HG02678 (cell line): ENCODE measurements around the gene SLC16A14.
"Not testable (repeated sequence)": the region's sequence is repeated elsewhere in the genome, so short reads cannot be mapped to it uniquely, and the experiment has no call there.

Experiments
- ATAC-seq: cut with Tn5 transposase; IDR thresholded peaks from one replicate; pipeline ENCODE4 v1.9.1; 2021; ENCODE audit warnings: mild to moderate bottlenecking, moderate library complexity; ENCODE audit not compliant: unreplicated experiment

The SLC16A14 gene

GRCh38 chr2:230068651-230069055 is at the start of gene SLC16A14:
Gene SLC16A14 (minus strand): TSS chr2:230068924. CDS start chr2:230059352, 9,572 bp downstream.
- ATAC-seq: peak; percentile 33

GRCh38 chr2:230106771-230107170 is 38.0 kb upstream of the SLC16A14 start:
- no peak for ATAC-seq

GRCh38 chr2:230101967-230102366 is 33.2 kb upstream of the SLC16A14 start:
- not testable (repeated sequence) for ATAC-seq

- ATAC-seq: no peak
These were observed 29.1 kb upstream of the SLC16A14 start for GRCh38 chr2:230097841-230098240.

- ATAC-seq: no peak
These were observed 28.7 kb upstream of the SLC16A14 start for GRCh38 chr2:230097424-230097823.

GRCh38 chr2:230090967-230091366 is 22.2 kb upstream of the SLC16A14 start:
- ATAC-seq: no peak

GRCh38 chr2:230085201-230085600 is 16.5 kb upstream of the SLC16A14 start:
- no peak for ATAC-seq

- no peak for ATAC-seq
These were observed 9.3 kb upstream of the SLC16A14 start for GRCh38 chr2:230077851-230078547.

- ATAC-seq: no peak
These were observed 8.1 kb upstream of the SLC16A14 start for GRCh38 chr2:230076819-230077218.

GRCh38 chr2:230075988-230076631 is 7.4 kb upstream of the SLC16A14 start:
- no peak for ATAC-seq

GRCh38 chr2:230071421-230071820 is 2.7 kb upstream of the SLC16A14 start:
- ATAC-seq: no peak

- ATAC-seq: no peak
These were observed 678 bp upstream of the SLC16A14 start for GRCh38 chr2:230069402-230069801.

GRCh38 chr2:230068016-230068650 is 591 bp downstream of the SLC16A14 start:
- peak; percentile 37 for ATAC-seq

- no peak for ATAC-seq
These were observed 7.9 kb downstream of the SLC16A14 start for GRCh38 chr2:230060672-230061293.

GRCh38 chr2:230053753-230054478 is 14.8 kb downstream of the SLC16A14 start:
- ATAC-seq: no peak

- ATAC-seq: no peak
These were observed 16.4 kb downstream of the SLC16A14 start for GRCh38 chr2:230052299-230052698.

- no peak for ATAC-seq
These were observed 18.6 kb downstream of the SLC16A14 start for GRCh38 chr2:230050136-230050535.

- ATAC-seq: no peak
These were observed 20.6 kb downstream of the SLC16A14 start for GRCh38 chr2:230048010-230048671.

GRCh38 chr2:230046491-230046890 is 22.2 kb downstream of the SLC16A14 start:
- no peak for ATAC-seq

- no peak for ATAC-seq
These were observed 25.3 kb downstream of the SLC16A14 start for GRCh38 chr2:230043461-230043860.
